ENCODE data around the gene RP9.

DNA sequence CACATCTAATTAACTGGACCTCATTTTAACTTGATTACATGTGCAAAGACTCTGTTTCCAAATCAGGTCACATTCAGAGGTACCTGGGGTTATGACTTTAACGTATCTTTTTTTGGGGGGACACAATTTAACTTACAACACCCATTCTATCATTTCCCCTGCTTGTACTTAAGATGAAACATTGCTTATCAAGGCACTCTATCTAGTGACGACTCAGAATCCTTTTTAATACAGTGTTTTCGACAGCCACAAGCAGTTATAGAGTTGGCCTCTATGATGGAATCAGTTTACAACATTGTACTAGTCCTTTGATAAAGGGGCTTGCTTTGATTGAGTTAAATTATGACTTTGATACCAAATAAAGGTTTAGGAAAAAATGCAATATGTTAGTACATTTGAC, 42.9 kb upstream of the RP9 start:
- TF ChIP-seq, protein P1, sequence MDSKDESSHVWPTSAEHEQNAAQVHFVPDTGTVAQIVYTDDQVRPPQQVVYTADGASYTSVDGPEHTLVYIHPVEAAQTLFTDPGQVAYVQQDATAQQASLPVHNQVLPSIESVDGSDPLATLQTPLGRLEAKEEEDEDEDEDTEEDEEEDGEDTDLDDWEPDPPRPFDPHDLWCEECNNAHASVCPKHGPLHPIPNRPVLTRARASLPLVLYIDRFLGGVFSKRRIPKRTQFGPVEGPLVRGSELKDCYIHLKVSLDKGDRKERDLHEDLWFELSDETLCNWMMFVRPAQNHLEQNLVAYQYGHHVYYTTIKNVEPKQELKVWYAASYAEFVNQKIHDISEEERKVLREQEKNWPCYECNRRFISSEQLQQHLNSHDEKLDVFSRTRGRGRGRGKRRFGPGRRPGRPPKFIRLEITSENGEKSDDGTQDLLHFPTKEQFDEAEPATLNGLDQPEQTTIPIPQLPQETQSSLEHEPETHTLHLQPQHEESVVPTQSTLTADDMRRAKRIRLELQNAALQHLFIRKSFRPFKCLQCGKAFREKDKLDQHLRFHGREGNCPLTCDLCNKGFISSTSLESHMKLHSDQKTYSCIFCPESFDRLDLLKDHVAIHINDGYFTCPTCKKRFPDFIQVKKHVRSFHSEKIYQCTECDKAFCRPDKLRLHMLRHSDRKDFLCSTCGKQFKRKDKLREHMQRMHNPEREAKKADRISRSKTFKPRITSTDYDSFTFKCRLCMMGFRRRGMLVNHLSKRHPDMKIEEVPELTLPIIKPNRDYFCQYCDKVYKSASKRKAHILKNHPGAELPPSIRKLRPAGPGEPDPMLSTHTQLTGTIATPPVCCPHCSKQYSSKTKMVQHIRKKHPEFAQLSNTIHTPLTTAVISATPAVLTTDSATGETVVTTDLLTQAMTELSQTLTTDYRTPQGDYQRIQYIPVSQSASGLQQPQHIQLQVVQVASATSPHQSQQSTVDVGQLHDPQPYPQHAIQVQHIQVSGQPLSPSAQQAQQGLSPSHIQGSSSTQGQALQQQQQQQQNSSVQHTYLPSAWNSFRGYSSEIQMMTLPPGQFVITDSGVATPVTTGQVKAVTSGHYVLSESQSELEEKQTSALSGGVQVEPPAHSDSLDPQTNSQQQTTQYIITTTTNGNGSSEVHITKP (tag by site-specific recombination; IDR thresholded peaks at IDR 0.05) = no peak
- TF ChIP-seq ZNF707 (tag by site-specific recombination; IDR thresholded peaks at IDR 0.05) (no peak), BCL11B (tag by site-specific recombination; IDR thresholded peaks at IDR 0.05; ENCODE audit: low read depth) (no peak), PRDM1 (tag by site-specific recombination; IDR thresholded peaks at IDR 0.05) (no peak), ZNF223 (tag by site-specific recombination; IDR thresholded peaks at IDR 0.05) (no peak), OVOL3 (tag by site-specific recombination; IDR thresholded peaks at IDR 0.05) (no peak)
- TF ChIP-seq, protein P2, sequence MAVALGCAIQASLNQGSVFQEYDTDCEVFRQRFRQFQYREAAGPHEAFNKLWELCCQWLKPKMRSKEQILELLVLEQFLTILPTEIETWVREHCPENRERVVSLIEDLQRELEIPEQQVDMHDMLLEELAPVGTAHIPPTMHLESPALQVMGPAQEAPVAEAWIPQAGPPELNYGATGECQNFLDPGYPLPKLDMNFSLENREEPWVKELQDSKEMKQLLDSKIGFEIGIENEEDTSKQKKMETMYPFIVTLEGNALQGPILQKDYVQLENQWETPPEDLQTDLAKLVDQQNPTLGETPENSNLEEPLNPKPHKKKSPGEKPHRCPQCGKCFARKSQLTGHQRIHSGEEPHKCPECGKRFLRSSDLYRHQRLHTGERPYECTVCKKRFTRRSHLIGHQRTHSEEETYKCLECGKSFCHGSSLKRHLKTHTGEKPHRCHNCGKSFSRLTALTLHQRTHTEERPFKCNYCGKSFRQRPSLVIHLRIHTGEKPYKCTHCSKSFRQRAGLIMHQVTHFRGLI (tag by site-specific recombination; IDR thresholded peaks at IDR 0.05) = no peak
- TF ChIP-seq, protein P3, sequence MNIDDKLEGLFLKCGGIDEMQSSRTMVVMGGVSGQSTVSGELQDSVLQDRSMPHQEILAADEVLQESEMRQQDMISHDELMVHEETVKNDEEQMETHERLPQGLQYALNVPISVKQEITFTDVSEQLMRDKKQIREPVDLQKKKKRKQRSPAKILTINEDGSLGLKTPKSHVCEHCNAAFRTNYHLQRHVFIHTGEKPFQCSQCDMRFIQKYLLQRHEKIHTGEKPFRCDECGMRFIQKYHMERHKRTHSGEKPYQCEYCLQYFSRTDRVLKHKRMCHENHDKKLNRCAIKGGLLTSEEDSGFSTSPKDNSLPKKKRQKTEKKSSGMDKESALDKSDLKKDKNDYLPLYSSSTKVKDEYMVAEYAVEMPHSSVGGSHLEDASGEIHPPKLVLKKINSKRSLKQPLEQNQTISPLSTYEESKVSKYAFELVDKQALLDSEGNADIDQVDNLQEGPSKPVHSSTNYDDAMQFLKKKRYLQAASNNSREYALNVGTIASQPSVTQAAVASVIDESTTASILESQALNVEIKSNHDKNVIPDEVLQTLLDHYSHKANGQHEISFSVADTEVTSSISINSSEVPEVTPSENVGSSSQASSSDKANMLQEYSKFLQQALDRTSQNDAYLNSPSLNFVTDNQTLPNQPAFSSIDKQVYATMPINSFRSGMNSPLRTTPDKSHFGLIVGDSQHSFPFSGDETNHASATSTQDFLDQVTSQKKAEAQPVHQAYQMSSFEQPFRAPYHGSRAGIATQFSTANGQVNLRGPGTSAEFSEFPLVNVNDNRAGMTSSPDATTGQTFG (tag by site-specific recombination; IDR thresholded peaks at IDR 0.05; ENCODE audit: borderline replicate concordance) = no peak
- TF ChIP-seq, protein P4, sequence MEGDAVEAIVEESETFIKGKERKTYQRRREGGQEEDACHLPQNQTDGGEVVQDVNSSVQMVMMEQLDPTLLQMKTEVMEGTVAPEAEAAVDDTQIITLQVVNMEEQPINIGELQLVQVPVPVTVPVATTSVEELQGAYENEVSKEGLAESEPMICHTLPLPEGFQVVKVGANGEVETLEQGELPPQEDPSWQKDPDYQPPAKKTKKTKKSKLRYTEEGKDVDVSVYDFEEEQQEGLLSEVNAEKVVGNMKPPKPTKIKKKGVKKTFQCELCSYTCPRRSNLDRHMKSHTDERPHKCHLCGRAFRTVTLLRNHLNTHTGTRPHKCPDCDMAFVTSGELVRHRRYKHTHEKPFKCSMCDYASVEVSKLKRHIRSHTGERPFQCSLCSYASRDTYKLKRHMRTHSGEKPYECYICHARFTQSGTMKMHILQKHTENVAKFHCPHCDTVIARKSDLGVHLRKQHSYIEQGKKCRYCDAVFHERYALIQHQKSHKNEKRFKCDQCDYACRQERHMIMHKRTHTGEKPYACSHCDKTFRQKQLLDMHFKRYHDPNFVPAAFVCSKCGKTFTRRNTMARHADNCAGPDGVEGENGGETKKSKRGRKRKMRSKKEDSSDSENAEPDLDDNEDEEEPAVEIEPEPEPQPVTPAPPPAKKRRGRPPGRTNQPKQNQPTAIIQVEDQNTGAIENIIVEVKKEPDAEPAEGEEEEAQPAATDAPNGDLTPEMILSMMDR (tag by site-specific recombination; IDR thresholded peaks at IDR 0.05) = no peak

Data from HEK293 (cell line).